GM21717 (cell line): ENCODE data around the gene FRMD4A.

ENCODE experiments used
- ATAC-seq: cut with Tn5 transposase; IDR thresholded peaks from one replicate; pipeline ENCODE4 v1.9.1; 2021; ENCODE audit warnings: mild to moderate bottlenecking, moderate library complexity; ENCODE audit not compliant: unreplicated experiment

FRMD4A gene

DNA sequence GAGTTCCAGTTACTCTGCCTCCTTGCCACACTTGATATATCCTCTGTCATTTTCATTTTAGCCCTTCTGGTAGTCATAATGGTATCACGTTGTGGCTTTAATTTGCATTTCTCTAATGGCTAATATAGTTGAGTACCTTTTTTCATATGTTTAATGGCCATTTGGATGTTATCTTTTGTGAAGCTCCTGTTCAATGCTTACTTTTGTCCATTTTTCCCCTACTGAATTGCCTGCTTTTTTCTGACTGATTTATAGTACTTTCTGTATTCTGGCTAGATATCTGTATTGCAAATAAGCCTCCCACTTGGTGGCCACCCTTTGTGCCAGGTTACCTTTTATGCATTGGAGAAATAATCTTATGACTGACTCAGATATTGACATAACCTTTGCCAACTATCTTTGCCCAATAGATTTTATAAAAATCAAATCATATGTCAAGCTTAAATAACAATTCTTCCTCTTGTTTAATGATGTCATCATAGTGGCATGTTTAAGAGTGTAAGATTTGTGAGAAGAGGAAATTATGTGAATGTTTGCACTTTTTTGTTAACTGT lies 693.3 kb downstream of the FRMD4A start:
- no peak for ATAC-seq

DNA sequence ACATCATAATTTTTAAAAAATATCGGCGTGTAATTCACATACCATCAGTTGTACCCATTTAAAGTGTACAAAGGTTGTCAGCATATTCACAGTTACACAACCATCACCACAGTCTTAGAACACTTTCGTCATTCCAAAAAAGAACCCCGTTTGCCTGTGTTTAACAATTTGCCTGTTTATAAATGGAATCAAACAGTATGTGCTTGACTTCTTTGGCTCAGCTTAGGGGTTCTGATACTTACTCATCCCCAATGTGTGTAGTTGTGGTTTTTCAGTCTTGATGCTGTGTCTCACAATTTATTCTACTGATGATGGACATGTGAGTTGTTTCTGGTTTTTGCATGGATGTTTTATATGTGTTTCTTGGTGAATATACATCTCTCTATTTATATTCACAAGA lies 693.9 kb downstream of the FRMD4A start:
- ATAC-seq: no peak

DNA sequence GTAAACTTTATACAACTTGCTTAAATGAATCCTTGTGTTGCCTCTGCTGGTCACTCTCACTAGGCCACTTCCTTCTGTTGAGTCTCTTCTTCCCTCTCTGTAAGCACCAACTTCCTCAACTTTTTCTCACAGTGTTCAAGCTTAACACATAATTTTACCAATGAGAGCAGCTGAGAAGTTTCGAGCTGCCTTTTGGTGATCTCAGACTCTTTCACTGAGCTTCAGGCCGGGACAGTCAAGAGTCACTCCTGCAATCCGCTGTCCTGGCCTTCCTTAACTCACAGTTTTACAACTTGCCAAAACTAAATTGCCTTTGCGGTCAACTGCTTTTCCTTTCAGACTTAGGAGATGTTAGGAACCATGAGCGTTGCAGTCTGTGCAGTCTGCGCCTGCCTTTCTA lies 696.5 kb downstream of the FRMD4A start:
- no peak for ATAC-seq

GRCh38 chr10:13633689-13634088 lies 697.0 kb downstream of the FRMD4A start:
- ATAC-seq: no peak

DNA sequence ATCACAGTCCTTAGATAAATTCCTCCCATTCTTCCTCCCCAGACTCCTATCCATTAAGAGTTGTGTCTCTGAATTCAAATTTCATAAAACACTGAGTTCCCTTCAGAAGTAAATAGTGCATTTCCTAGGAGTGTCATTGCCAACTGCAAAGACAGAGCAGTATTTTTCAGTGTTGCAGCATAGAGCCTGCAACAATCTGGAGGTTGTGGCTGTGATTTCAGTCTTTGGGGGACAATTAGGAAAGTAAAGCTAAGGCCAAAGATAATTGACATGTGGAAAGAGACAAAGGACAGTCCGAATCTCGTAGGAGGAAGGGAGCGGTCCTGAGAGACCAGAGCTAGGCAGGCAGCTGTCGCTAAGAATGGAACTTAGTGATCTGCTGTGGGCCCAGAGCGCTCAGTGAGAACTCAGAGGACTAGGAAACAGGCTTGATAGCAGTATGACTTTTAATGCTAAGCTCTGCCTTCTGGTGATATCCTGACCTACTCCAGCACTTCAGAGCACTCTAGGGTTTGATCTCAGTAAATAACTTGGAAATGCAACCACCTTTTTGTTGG lies 697.8 kb downstream of the FRMD4A start:
- ATAC-seq: no peak

DNA sequence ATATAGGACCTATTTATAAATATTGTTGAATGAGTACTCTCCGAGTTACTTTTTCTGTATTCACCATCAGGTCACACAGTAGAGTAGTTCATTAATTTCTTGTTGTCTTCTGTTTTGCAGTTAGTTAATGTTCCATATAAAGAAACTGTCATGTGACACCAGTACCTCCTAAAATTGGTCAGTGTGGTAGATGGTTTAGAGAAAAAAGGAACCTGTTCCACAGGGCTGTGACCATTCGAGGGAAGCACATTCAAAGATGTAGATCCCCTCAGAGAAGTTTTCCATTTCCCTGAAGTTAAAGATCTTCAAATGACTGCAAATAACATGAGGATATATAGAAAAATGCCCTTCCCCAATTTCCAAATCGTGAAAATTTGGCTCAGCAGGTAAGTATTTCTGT lies 698.3 kb downstream of the FRMD4A start:
- no peak for ATAC-seq

- ATAC-seq: no peak
These were observed 699.1 kb downstream of the FRMD4A start for GRCh38 chr10:13631594-13631993.

DNA sequence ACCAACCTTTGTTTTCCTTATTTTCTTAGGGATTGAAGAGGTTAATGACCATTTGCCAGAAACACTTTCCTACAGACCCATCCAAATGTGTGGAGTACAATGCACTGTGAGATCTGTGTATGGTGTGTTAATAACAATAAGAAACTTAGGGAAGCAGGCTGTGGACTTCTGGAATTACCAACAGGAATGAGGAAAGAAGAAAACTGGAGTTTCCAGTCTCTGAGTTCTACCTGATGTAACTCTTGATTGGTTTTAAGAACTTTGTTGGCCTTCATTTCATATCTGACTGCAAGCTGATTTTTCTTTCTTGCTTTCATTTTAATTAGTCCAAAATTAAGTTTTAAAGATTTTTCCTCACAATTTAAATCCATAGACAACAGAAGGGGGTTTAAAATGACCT lies 700.5 kb downstream of the FRMD4A start:
- ATAC-seq: no peak

DNA sequence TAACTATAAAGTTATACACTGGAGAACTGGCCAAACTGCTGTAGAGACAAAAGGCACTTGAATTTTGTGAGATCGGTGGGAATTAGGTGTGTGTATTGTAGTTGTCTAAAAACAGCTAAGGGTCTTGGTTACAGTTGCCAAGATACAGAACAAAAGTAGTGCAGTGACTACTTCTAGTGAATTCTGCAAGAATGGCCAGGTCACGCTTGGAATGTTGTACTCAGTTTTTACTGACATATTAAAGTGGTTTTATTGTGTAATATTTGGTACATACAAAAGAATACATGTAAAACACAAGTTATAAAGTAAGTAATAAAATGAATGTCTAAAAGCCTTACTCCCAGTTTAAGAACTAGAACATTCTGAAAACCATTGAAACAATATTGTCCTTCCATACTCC lies 701.6 kb downstream of the FRMD4A start:
- ATAC-seq: no peak

- no peak for ATAC-seq
These were observed 702.1 kb downstream of the FRMD4A start for GRCh38 chr10:13628661-13629060.

GRCh38 chr10:13627459-13628310 lies 703.0 kb downstream of the FRMD4A start:
- ATAC-seq: no peak

DNA sequence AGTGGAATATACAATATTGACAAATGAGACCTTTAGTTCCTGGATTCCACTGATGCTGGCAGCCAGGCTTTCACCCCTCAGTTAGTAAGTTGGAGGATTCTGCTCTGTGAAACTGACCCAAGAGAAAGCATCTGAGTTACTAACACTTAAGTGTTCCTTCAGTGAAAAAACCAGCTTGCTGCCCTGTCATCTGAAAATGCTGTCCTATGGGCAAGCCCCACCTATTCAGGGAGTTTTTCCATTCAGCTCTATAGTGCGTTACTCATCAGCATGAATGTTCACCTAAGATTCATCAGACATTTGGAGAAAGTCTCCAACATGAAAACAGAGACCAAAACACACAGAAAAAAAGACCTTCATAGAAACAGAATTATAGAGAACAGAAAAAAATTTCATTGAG lies 706.1 kb downstream of the FRMD4A start:
- ATAC-seq: no peak

- ATAC-seq: no peak
These were observed 708.8 kb downstream of the FRMD4A start for GRCh38 chr10:13621931-13622330.

DNA sequence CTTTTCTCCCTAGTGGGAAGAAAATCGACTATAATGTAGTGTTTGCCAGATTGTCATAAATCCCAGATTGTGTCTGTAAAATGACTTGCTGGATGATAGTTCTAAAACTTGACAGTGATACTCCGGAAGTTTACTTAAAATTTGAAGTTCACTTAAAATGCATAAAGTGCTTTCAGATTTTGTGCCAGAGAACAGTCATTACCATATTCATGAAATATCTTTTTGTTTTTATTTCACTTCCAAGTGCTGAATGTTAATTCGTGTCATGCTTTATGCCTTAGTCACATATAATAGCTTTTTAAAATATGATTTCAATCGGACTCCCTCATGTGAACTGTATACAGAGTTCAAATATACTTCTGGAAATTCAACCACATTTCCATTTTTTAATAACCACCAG lies 713.6 kb downstream of the FRMD4A start:
- ATAC-seq: no peak

- no peak for ATAC-seq
These were observed 714.9 kb downstream of the FRMD4A start for GRCh38 chr10:13615650-13616300.

DNA sequence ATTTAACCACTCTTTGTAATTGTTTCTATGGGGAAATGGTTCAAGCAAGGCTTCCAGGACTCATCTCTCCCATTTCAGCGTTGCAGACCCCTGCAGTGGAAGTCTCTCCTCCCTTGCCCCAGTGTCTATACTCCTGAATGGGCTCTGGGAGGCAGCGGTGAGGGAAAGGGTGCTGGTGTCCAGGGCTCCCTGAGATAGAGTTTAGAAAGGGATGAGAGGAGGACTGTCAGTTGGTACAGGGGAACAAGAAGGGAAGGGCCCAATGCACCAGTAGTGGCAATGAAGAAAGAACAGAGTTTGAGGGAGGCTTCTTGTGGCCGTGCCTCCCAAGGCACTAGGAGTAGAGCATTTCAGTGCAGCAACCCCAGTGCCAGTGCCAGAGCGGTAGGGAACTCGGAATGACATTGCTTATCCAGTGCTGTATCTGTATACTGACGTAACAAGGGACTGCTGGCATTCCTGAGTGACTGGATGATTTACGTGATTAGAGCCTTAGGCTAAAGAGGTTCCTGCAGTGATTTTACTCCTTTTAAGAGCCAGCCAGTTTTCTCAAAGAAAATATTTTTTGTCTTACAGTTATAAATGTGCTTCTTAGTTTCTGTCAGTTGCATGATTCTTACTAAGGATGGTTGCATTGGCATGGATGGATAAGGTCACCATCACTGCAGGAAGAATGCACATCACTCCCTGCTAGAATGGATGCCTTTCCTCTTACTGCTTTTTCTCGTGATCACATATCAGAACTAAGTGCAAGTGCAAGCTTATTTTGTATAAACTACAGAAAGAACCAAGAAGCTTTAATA lies 716.0 kb downstream of the FRMD4A start:
- ATAC-seq: no peak

DNA sequence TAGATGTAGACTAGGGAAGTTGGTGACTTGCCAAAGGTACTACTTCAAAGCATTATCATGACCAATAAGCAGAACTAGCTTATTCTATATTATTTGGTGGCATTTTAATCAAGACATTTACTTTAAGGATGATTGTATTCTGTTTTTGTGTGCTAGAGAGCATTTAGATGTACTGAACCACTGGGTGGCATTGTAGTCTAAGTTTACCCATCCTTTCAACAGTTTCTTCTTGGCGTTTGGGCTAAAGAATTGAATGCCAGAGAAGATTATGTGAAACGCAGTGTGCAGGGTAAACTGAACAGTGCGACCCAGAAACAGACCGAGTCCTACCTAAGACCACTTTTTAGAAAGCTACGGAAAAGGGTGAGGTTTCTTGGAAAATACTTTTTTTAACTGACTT lies 717.2 kb downstream of the FRMD4A start:
- no peak for ATAC-seq

DNA sequence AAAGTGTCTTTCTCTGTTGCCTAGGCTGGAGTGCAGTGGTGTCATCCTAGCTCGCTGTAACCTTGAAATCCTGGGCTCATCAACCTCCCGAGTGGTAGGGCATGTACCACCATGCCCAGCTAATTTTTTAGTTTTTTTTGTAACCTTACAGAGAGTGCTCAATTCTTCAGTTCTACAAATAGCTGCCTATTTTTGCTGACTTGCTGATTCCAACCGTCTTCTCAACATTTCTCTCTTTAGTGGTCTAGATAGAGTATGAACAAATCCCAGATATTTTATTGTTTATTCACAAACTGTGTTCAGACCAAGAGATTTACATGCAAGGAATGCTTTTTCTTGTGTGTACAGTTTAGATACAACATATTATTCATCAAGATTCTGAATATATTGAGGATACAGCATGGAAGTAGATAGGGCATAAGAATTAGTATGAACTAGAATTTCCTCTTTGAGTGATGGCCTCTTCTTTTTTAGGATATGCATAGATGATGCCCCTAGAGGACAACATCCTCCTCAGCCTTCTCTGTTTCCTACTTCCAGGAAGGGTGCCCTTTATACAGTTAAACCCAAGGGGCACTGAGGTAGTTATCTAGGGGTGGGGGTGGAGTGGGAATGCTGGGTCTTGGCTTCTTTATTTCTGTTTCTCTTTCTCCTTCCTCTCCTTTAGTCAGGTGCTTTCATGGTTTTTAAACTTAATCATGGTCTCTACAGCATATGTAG lies 717.9 kb downstream of the FRMD4A start:
- no peak for ATAC-seq

DNA sequence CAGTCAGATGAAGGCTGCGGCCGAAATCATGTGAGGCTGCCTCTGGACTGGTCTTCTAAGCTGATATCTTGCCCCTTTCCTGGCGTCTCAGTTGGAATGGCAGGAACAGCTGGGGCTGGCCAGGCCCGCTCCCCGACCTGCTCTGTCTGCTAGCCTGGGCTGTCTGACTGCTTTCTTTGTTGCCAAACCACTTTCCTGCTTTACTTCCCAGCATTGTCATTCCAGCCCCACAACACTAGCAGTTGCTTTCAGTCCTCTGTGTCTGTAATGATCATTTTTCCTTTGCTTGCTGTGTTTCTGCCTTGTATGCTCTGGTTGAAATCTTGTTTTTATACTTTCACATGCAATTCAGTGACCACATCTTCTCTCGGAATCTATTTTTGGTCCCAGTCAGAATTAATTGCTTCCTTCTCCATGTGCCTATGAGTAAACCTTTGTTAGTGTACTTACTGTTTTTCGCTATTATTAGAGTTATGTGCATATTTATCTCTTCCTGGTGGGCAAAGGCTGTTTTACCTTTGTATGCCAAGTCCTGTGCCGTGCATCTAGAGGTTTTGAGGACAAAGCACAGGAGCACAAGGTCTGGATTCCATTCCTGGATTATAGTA lies 722.4 kb downstream of the FRMD4A start:
- ATAC-seq: no peak
